ENCODE measurements around the gene TNNT3.

- no peak for TF ChIP-seq POLR2A (IDR thresholded peaks at IDR 0.05)
- TF ChIP-seq, protein P1, sequence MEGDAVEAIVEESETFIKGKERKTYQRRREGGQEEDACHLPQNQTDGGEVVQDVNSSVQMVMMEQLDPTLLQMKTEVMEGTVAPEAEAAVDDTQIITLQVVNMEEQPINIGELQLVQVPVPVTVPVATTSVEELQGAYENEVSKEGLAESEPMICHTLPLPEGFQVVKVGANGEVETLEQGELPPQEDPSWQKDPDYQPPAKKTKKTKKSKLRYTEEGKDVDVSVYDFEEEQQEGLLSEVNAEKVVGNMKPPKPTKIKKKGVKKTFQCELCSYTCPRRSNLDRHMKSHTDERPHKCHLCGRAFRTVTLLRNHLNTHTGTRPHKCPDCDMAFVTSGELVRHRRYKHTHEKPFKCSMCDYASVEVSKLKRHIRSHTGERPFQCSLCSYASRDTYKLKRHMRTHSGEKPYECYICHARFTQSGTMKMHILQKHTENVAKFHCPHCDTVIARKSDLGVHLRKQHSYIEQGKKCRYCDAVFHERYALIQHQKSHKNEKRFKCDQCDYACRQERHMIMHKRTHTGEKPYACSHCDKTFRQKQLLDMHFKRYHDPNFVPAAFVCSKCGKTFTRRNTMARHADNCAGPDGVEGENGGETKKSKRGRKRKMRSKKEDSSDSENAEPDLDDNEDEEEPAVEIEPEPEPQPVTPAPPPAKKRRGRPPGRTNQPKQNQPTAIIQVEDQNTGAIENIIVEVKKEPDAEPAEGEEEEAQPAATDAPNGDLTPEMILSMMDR (IDR thresholded peaks at IDR 0.05), result no peak
Measured at GRCh38 chr11:1906611-1907423, 12.7 kb upstream of the TNNT3 start.
